IMR-90 (cell line): ENCODE data around the gene TTC16. TPM values are rescaled to one million over a fixed set of nuclear protein-coding genes. Genes with fewer than 3 reads are reported as not detected.

Experiments used
- ATAC-seq: fragments of 200-7000 bp; cut with Tn5 transposase; 2 replicates; pipeline ENCODE4 v1.9.1; 2020; ENCODE audit warnings: low read depth, mild to moderate bottlenecking, moderate library complexity
- BruUV-seq: library from RNA; stranded (reverse); fragments of 400-500 nt; replicated peaks from 2 replicates; lab custom pipeline; 2021; lab: Mats Ljungman, UMichigan
- CTCF ChIA-PET: fragments of 300-600 bp; formaldehyde crosslinking; extraction: SDS; loops from one replicate; lab custom pipeline; 2021; ENCODE audit warnings: antibody characterized with exemption; lab: Yijun Ruan, JAX
- POLR2A ChIA-PET: fragments of 300-600 bp; sonication (Branson Sonifier 250); formaldehyde crosslinking; loops from one replicate; lab custom pipeline; 2022; ENCODE audit warnings: antibody characterized with exemption; ENCODE audit not compliant: unreplicated experiment; lab: Charles Lee
- DNase-seq: peaks from one replicate; pipeline ENCODE4 v3.0.0; 2013
- H2AFZ ChIP-seq: replicated peaks from 2 replicates; pipeline ENCODE3; 2013; ENCODE audit warnings: low read length, mild to moderate bottlenecking; ENCODE audit not compliant: poor library complexity
- H2AK5ac ChIP-seq: 2 replicates; pipeline ENCODE4 v1.6.1; 2013; ENCODE audit warnings: low read depth, low read length, inconsistent platforms
- H2AK9ac ChIP-seq: replicated peaks from 2 replicates; pipeline ENCODE3; 2013; ENCODE audit warnings: mild to moderate bottlenecking, low read depth, low read length, moderate library complexity; ENCODE audit not compliant: poor library complexity
- H2BK120ac ChIP-seq: 2 replicates; pipeline ENCODE4 v1.6.1; 2013; ENCODE audit warnings: low read depth, low read length, inconsistent platforms
- H2BK15ac ChIP-seq: 3 replicates; pipeline ENCODE4 v1.6.1; 2013; ENCODE audit warnings: low read depth, low read length, inconsistent platforms
- H2BK20ac ChIP-seq: 2 replicates; pipeline ENCODE4 v1.6.1; 2013; ENCODE audit warnings: low read depth, mild to moderate bottlenecking, inconsistent platforms, low read length, moderate library complexity
- H2BK5ac ChIP-seq: 2 replicates; pipeline ENCODE4 v1.6.1; 2013; ENCODE audit warnings: mild to moderate bottlenecking, low read depth, low read length, inconsistent platforms; ENCODE audit not compliant: poor library complexity, severe bottlenecking
- H3K14ac ChIP-seq: replicated peaks from 2 replicates; pipeline ENCODE4 v1.6.1; 2013; ENCODE audit warnings: low read depth, low read length, inconsistent platforms
- H3K18ac ChIP-seq: 2 replicates; pipeline ENCODE4 v1.6.1; 2013; ENCODE audit warnings: low read depth, low read length, control low read depth
- H3K23ac ChIP-seq: 2 replicates; pipeline ENCODE4 v1.6.1; 2013; ENCODE audit warnings: low read depth, low read length, inconsistent platforms
- H3K27ac ChIP-seq: 2 replicates; pipeline ENCODE4 v1.5.1; 2013; ENCODE audit warnings: mild to moderate bottlenecking, control low read depth, low read length; ENCODE audit not compliant: insufficient read depth
- H3K27me3 ChIP-seq: 2 replicates; pipeline ENCODE4 v1.6.1; 2013; ENCODE audit warnings: low read length; ENCODE audit not compliant: control insufficient read depth, insufficient read depth
- H3K36me3 ChIP-seq: 2 replicates; pipeline ENCODE4 v1.6.1; 2013; ENCODE audit warnings: low read length, mixed read lengths; ENCODE audit not compliant: control insufficient read depth, insufficient read depth
- H3K4ac ChIP-seq: 2 replicates; pipeline ENCODE4 v1.6.1; 2013; ENCODE audit warnings: low read depth, low read length, inconsistent platforms
- H3K4me1 ChIP-seq: 2 replicates; pipeline ENCODE4 v1.6.1; 2013; ENCODE audit warnings: low read length, mixed read lengths; ENCODE audit not compliant: control insufficient read depth, insufficient read depth
- H3K4me2 ChIP-seq: 2 replicates; pipeline ENCODE4 v1.6.1; 2013; ENCODE audit warnings: low read depth, mild to moderate bottlenecking, control low read depth, low read length, moderate library complexity
- H3K4me3 ChIP-seq: 2 replicates; pipeline ENCODE4 v1.5.1; 2013; ENCODE audit warnings: low read depth, mild to moderate bottlenecking, control low read depth, low read length, moderate library complexity; ENCODE audit not compliant: insufficient read depth
- H3K56ac ChIP-seq: 2 replicates; pipeline ENCODE4 v1.6.1; 2013; ENCODE audit warnings: low read length, inconsistent platforms; ENCODE audit not compliant: insufficient read depth; ENCODE audit errors: extremely low read depth
- H3K79me1 ChIP-seq, 2 experiments: 2 replicates each; pipeline ENCODE4 v1.6.1; 2013; ENCODE audit warnings: low read length in 2 of 2, inconsistent platforms in 1 of 2, low read depth in 1 of 2
- H3K9ac ChIP-seq: 2 replicates; pipeline ENCODE4 v1.6.1; 2013; ENCODE audit warnings: low read depth, low read length, control low read depth
- H3K9me1 ChIP-seq: 2 replicates; pipeline ENCODE4 v1.6.1; 2013; ENCODE audit warnings: low read length, inconsistent platforms; ENCODE audit not compliant: insufficient read depth
- H3K9me3 ChIP-seq: 2 replicates; pipeline ENCODE4 v1.6.1; 2013; ENCODE audit warnings: low read length; ENCODE audit not compliant: control insufficient read depth, insufficient read depth
- H4K20me1 ChIP-seq: 2 replicates; pipeline ENCODE4 v1.6.1; 2013; ENCODE audit warnings: low read length, inconsistent platforms; ENCODE audit not compliant: insufficient read depth
- H4K5ac ChIP-seq: 2 replicates; pipeline ENCODE4 v1.6.1; 2013; ENCODE audit warnings: mild to moderate bottlenecking, low read depth, low read length, control low read depth
- H4K8ac ChIP-seq, 2 experiments: 2 replicates each; pipeline ENCODE4 v1.6.1; 2013; ENCODE audit warnings: low read depth in 2 of 2, low read length in 2 of 2, control low read depth in 1 of 2, inconsistent platforms in 1 of 2
- H4K91ac ChIP-seq: 2 replicates; pipeline ENCODE4 v1.6.1; 2013; ENCODE audit warnings: low read depth, low read length, inconsistent platforms; ENCODE audit not compliant: insufficient read depth
- BHLHE40 ChIP-seq: fragments of 150-350 bp; IDR thresholded peaks from 2 replicates; pipeline ENCODE4 v1.6.1; 2016; ENCODE audit warnings: mild to moderate bottlenecking, low read depth, low read length
- CEBPB ChIP-seq: IDR thresholded peaks from 2 replicates; pipeline ENCODE4 v1.6.1; 2012; ENCODE audit warnings: low read depth, low read length, improper control_type of control experiment
- MAZ ChIP-seq: IDR thresholded peaks from 2 replicates; pipeline ENCODE4 v1.6.1; 2012; ENCODE audit warnings: low read depth, mild to moderate bottlenecking, low read length, improper control_type of control experiment, moderate library complexity, borderline replicate concordance
- MXI1 ChIP-seq: IDR thresholded peaks from 2 replicates; pipeline ENCODE4 v1.6.1; 2012; ENCODE audit warnings: low read depth, mild to moderate bottlenecking, low read length, moderate library complexity, borderline replicate concordance
- NFE2L2 ChIP-seq: fragments of 150-350 bp; IDR thresholded peaks from 2 replicates; pipeline ENCODE4 v1.6.1; 2016; ENCODE audit warnings: low read depth, mild to moderate bottlenecking, low read length
- POLR2A ChIP-seq: IDR thresholded peaks from 2 replicates; pipeline ENCODE4 v1.6.1; 2012; ENCODE audit warnings: mild to moderate bottlenecking, low read depth, low read length
- RAD21 ChIP-seq: IDR thresholded peaks from 2 replicates; pipeline ENCODE4 v1.6.1; 2012; ENCODE audit warnings: low read length, improper control_type of control experiment
- RCOR1 ChIP-seq: IDR thresholded peaks from 2 replicates; pipeline ENCODE4 v1.6.1; 2012; ENCODE audit warnings: mild to moderate bottlenecking, low read length, improper control_type of control experiment; ENCODE audit not compliant: insufficient replicate concordance
- WGBS, 2 experiments: methylation state at CpG; one replicate each; pipeline versions ENCODE4 v1.1.5 to v1.1.7; 2013; ENCODE audit warnings: missing lambda C conversion rate in 2 of 2; ENCODE audit not compliant: insufficient read length in 1 of 2; ENCODE audit errors: extremely low coverage in 2 of 2; 5-methylcytosine and 5-hydroxymethylcytosine counted together
- dilution Hi-C: fragments of 300-500 bp; cut with HindIII; formaldehyde crosslinking; loops from one replicate; pipeline ENCODE4 v1.14.3; 2018; ENCODE audit warnings: low sequenced_read_pairs; ENCODE audit not compliant: unreplicated experiment
- in situ Hi-C: fragments of 300-500 bp; cut with MboI; formaldehyde crosslinking; loops from 3 replicates; pipeline ENCODE4 v1.14.3; 2019; ENCODE audit warnings: low sequenced_read_pairs, inconsistent platforms, mixed read lengths
- intact Hi-C: fragments of 100-400 bp; cut with micrococcal nuclease; formaldehyde crosslinking; loops from 2 replicates; pipeline ENCODE4 v1.10.0; 2022
- polyA plus RNA-seq, 3 experiments: library from polyadenylated mRNA; depleted of rRNA; stranded (reverse); fragments of >200 nt; gene quantifications; 2 replicates each; pipeline ENCODE4 v1.2.3, GENCODE V29; 2012; ENCODE audit warnings: low replicate concordance in 1 of 3
- total RNA-seq: library from RNA; depleted of rRNA; stranded (reverse); fragments of >200 nt; gene quantifications from 2 replicates; pipeline ENCODE4 v1.2.3, GENCODE V29; 2012

Gene TTC16
- total and polyA plus RNA-seq, 2 of the 4 experiments (the other 2 are of a cell fraction): 0.02 TPM; not detected in 1

- no peak for TF ChIP-seq MAZ
Observed at GRCh38 chr9:127778280-127779135, 62.6 kb downstream of the TTC16 start, which contains the start of gene SH2D3C (continued).

GRCh38 chr9:127779136-127779981, 63.5 kb downstream of the TTC16 start:
- H3K27ac ChIP-seq: no peak overlapping the region
- no peak overlapping the region for H4K91ac ChIP-seq
- H3K36me3 ChIP-seq: no peaks in the 10 kb centered on the region
- in situ Hi-C loops: no loop called here
- dilution Hi-C loops: no loop called here
- no peak overlapping the region for H3K23ac ChIP-seq
- H3K56ac ChIP-seq: no peak overlapping the region
- no peaks in the 10 kb centered on the region for H3K79me1 ChIP-seq
- H3K4me3 ChIP-seq: no peak overlapping the region
- H4K20me1 ChIP-seq: no peaks in the 10 kb centered on the region
- H3K18ac ChIP-seq: no peak overlapping the region
- WGBS, 2 experiments: 69% methylated on average over 7 of the region's 17 CpGs; no CpG with 5 or more reads in 1 of the 2 experiments
- no peak for ATAC-seq
- H2BK15ac ChIP-seq: no peak overlapping the region
- no peak overlapping the region for H2BK20ac ChIP-seq
- POLR2A ChIA-PET: no interaction called here
- H3K9ac ChIP-seq: no peak overlapping the region
- intact Hi-C loops: no loop called here
- no peaks in the 10 kb centered on the region for H3K4me1 ChIP-seq
- H4K5ac ChIP-seq: no peak overlapping the region
- CTCF ChIA-PET: no interaction called here
- H2BK5ac ChIP-seq: no peak overlapping the region
- no peak for DNase-seq
- no peak overlapping the region for H4K8ac ChIP-seq
- TF ChIP-seq BHLHE40 (no peak), NFE2L2 (no peak), RCOR1 (no peak), POLR2A (no peak), CEBPB (peak; percentile 23; the same call in 1 of the 2 replicates), MXI1 (no peak), RAD21 (no peak)
- peaks cover 11% of the 10 kb centered on the region for H3K27me3 ChIP-seq
- H2AFZ ChIP-seq: no peak overlapping the region
- no peak overlapping the region for H3K4ac ChIP-seq
- H2BK120ac ChIP-seq: no peak overlapping the region
- no peak overlapping the region for H3K4me2 ChIP-seq
- H3K9me3 ChIP-seq: no peaks in the 10 kb centered on the region
- H2AK5ac ChIP-seq: no peak overlapping the region
- H3K14ac ChIP-seq: no peak overlapping the region
- no peaks in the 10 kb centered on the region for H3K9me1 ChIP-seq
- no TSS peak for BruUV-seq
- H2AK9ac ChIP-seq: no peak overlapping the region
